Fibroblast of lung (primary cell): ENCODE measurements around the gene MANEAL. TPM values are rescaled to one million over a fixed set of nuclear protein-coding genes. Genes with fewer than 3 reads are reported as not detected.
"Not testable (repeated sequence)": the region's sequence is repeated elsewhere in the genome, so short reads cannot be mapped to it uniquely, and the experiment has no call there.

ENCODE experiments used
- DNase-seq, 2 donors: peaks; one replicate each; pipeline versions ENCODE4 v3.0.0 to v3.0.0-alpha.2; 2010; ENCODE audit warnings: low read depth in 2 of 2
- H2AFZ ChIP-seq: 2 replicates; pipeline ENCODE4 v1.5.1; 2012; ENCODE audit warnings: low read length, control low read depth, inconsistent platforms
- H3K27ac ChIP-seq: 2 replicates; pipeline ENCODE4 v1.5.1; 2011; ENCODE audit warnings: low read length, control low read depth; ENCODE audit not compliant: insufficient read depth
- H3K27me3 ChIP-seq: 2 replicates; pipeline ENCODE4 v1.5.1; 2011; ENCODE audit warnings: mild to moderate bottlenecking, low read length; ENCODE audit not compliant: control insufficient read depth, insufficient read depth
- H3K36me3 ChIP-seq: 2 replicates; pipeline ENCODE4 v1.5.1; 2011; ENCODE audit warnings: low read length; ENCODE audit not compliant: control insufficient read depth, insufficient read depth
- H3K4me1 ChIP-seq: 2 replicates; pipeline ENCODE4 v1.5.1; 2011; ENCODE audit warnings: low read length; ENCODE audit not compliant: control insufficient read depth, insufficient read depth; ENCODE audit errors: extremely low read depth
- H3K4me2 ChIP-seq: 2 replicates; pipeline ENCODE4 v1.5.1; 2011; ENCODE audit warnings: low read length, control low read depth; ENCODE audit not compliant: insufficient read depth; ENCODE audit errors: extremely low read depth
- H3K4me3 ChIP-seq, 4 experiments: fragments of 200-600 bp in 1 of 4; sonication (generic) in 1 of 4; replicated peaks in 1 of 4; 2 replicates each; pipeline ENCODE4 v1.5.1; 2011 to 2016; ENCODE audit warnings: low read length in 4 of 4, low read depth in 3 of 4, mild to moderate bottlenecking in 3 of 4, control low read depth in 2 of 4, inconsistent platforms in 1 of 4, mixed read lengths in 1 of 4; ENCODE audit not compliant: insufficient read depth in 1 of 4; ENCODE audit errors: control extremely low read depth in 1 of 4
- H3K79me2 ChIP-seq: 2 replicates; pipeline ENCODE4 v1.5.1; 2012; ENCODE audit warnings: mild to moderate bottlenecking, low read length, inconsistent platforms; ENCODE audit not compliant: control insufficient read depth, insufficient read depth
- H3K9ac ChIP-seq: 2 replicates; pipeline ENCODE4 v1.5.1; 2011; ENCODE audit warnings: mild to moderate bottlenecking, low read length, control low read depth; ENCODE audit not compliant: insufficient read depth
- H3K9me3 ChIP-seq: 2 replicates; pipeline ENCODE4 v1.5.1; 2012; ENCODE audit warnings: low read depth, low read length; ENCODE audit not compliant: control insufficient read depth, insufficient read depth
- H4K20me1 ChIP-seq: 2 replicates; pipeline ENCODE4 v1.5.1; 2011; ENCODE audit warnings: low read length; ENCODE audit not compliant: control insufficient read depth, insufficient read depth; ENCODE audit errors: extremely low read depth
- CTCF ChIP-seq, 2 donors: IDR thresholded peaks in 1 of 2; conservative IDR thresholded peaks in 1 of 2; 1 replicate in 1 of 2; 2 replicates in 1 of 2; pipeline ENCODE4 v1.5.1; 2011 to 2012; ENCODE audit warnings: low read length in 2 of 2, control low read depth in 1 of 2, inconsistent platforms in 1 of 2, low read depth in 1 of 2, mild to moderate bottlenecking in 1 of 2
- EZH2 ChIP-seq: IDR thresholded peaks from 2 replicates; pipeline ENCODE4 v1.5.1; 2012; ENCODE audit warnings: low read length, control low read depth, mild to moderate bottlenecking; ENCODE audit errors: missing control alignments
- polyA plus RNA-seq, 2 donors: library from polyadenylated mRNA; depleted of rRNA in 1 of 2; stranded (reverse) in 1 of 2; unstranded in 1 of 2; fragments of >200 nt; gene quantifications; 2 replicates each; pipeline ENCODE4 v1.2.1, GENCODE V29; 2011 to 2012; ENCODE audit warnings: missing spikeins in 1 of 2
- total RNA-seq: library from RNA; depleted of rRNA; stranded (reverse); fragments of >200 nt; gene quantifications from 2 replicates; pipeline ENCODE4 v1.2.1, GENCODE V29; 2014

MANEAL gene
- total and polyA plus RNA-seq, 2 donors (not counting 1 experiment from before 2014, with no cell fraction given), result 0.50 to 0.79 TPM

- TF ChIP-seq CTCF (conservative IDR thresholded peaks at IDR 0.05 in 1 of 2, IDR thresholded peaks at IDR 0.05 in 1 of 2; ENCODE audit: low read depth in 1 of 2, low read length in 2 of 2) (no peak), EZH2 (no peak)
- Histone ChIP-seq H3K27me3 (peaks cover 21% of the 10 kb centered on the region), H3K9me3 (no peaks in the 10 kb centered on the region), H3K9ac (no peak overlapping the region), H3K4me3 (no peak overlapping the region), H2AFZ (no peak overlapping the region), H3K4me2 (no peak overlapping the region), H3K4me1 (no peaks in the 10 kb centered on the region), H3K27ac (no peak overlapping the region), H3K36me3 (no peaks in the 10 kb centered on the region), H3K79me2 (no peaks in the 10 kb centered on the region), H4K20me1 (no peaks in the 10 kb centered on the region)
- no peak for DNase-seq
Measured at GRCh38 chr1:37765916-37766664, 27.6 kb upstream of the MANEAL start.

GRCh38 chr1:37767488-37767887 is 26.2 kb upstream of the MANEAL start:
- no peak overlapping the region for H3K27ac ChIP-seq
- TF ChIP-seq EZH2, result no peak
- TF ChIP-seq CTCF (conservative IDR thresholded peaks at IDR 0.05 in 1 of 2, IDR thresholded peaks at IDR 0.05 in 1 of 2; ENCODE audit: low read depth in 1 of 2, low read length in 2 of 2), result no peak
- H2AFZ ChIP-seq, result no peak overlapping the region
- H3K4me2 ChIP-seq, result no peak overlapping the region
- H3K4me1 ChIP-seq, result no peaks in the 10 kb centered on the region
- H4K20me1 ChIP-seq, result no peaks in the 10 kb centered on the region
- H3K9me3 ChIP-seq, result no peaks in the 10 kb centered on the region
- DNase-seq, result no peak
- H3K4me3 ChIP-seq, result no peak overlapping the region
- no peak overlapping the region for H3K9ac ChIP-seq
- peaks cover 20% of the 10 kb centered on the region for H3K27me3 ChIP-seq
- H3K36me3 ChIP-seq, result no peaks in the 10 kb centered on the region
- H3K79me2 ChIP-seq, result no peaks in the 10 kb centered on the region

- not testable (repeated sequence) for H3K27me3 ChIP-seq, H3K4me3 ChIP-seq, H3K9me3 ChIP-seq, H3K27ac ChIP-seq, H3K9ac ChIP-seq, H3K79me2 ChIP-seq, H3K4me1 ChIP-seq, H4K20me1 ChIP-seq, H2AFZ ChIP-seq, DNase-seq, H3K36me3 ChIP-seq, H3K4me2 ChIP-seq
Measured at GRCh38 chr1:37771440-37771839, 22.2 kb upstream of the MANEAL start.
